K562 (cell line): Measurements from ENCODE around the gene SLC12A6. TPM values are rescaled to one million over a fixed set of nuclear protein-coding genes. Genes with fewer than 3 reads are reported as not detected.

Experiments used
- ATAC-seq: fragments of 200-7000 bp; cut with Tn5 transposase; 3 replicates; pipeline ENCODE4 v1.9.1; 2020; ENCODE audit warnings: moderate library complexity
- BruUV-seq: library from RNA; stranded (reverse); fragments of 400-500 nt; replicated peaks from 2 replicates; lab custom pipeline; 2021; lab: Mats Ljungman, UMichigan
- CTCF ChIA-PET: fragments of 300-600 bp; formaldehyde crosslinking; extraction: SDS; loops from one replicate; lab custom pipeline; 2021; ENCODE audit warnings: low intra/inter-chr PET ratio; lab: Yijun Ruan, JAX
- POLR2A ChIA-PET: fragments of 300-600, 350-650 bp; sonication (Branson Sonifier 250); formaldehyde crosslinking; extraction: SDS; loops from one replicate; lab custom pipeline; 2021; ENCODE audit warnings: antibody characterized with exemption, inconsistent platforms; lab: Yijun Ruan, JAX
- DNase-seq, 4 experiments: peaks; one replicate each; pipeline versions ENCODE4 v3.0.0 to v3.0.0-alpha.2; 2011 to 2018; ENCODE audit warnings: low spot score in 3 of 4, mixed read lengths in 3 of 4; ENCODE audit errors: extremely low read depth in 1 of 4
- FAIRE-seq: peaks from 2 replicates; lab custom pipeline; 2011; peaks lifted over from hg19 to GRCh38; lab: Jason Lieb, UNC
- H2AFZ ChIP-seq: 2 replicates; pipeline ENCODE4 v1.6.0; 2011; ENCODE audit warnings: low read depth, low read length, control low read depth, inconsistent platforms
- H3K27ac ChIP-seq: fragments of 200-600 bp; 3 replicates; pipeline ENCODE4 v1.8.0; 2011; ENCODE audit warnings: low read depth, mild to moderate bottlenecking, control low read depth, inconsistent platforms, low read length, moderate library complexity, mixed read lengths; ENCODE audit errors: extremely low read depth
- H3K27me3 ChIP-seq, 2 experiments: fragments of 300-600 bp in 1 of 2; 2 replicates in 1 of 2; 3 replicates in 1 of 2; pipeline versions ENCODE4 v1.6.0 to v1.8.0; 2011; ENCODE audit warnings: inconsistent platforms in 2 of 2, low read length in 2 of 2, mild to moderate bottlenecking in 1 of 2, mixed read lengths in 1 of 2, moderate library complexity in 1 of 2; ENCODE audit not compliant: control insufficient read depth in 2 of 2, insufficient read depth in 2 of 2
- H3K36me3 ChIP-seq: fragments of 300-600 bp; 3 replicates; pipeline ENCODE4 v1.8.0; 2011; ENCODE audit warnings: mild to moderate bottlenecking, low read length, inconsistent platforms; ENCODE audit not compliant: control insufficient read depth, insufficient read depth
- H3K4me1 ChIP-seq, 2 experiments: fragments of 200-600 bp in 1 of 2; replicated peaks in 1 of 2; 2 replicates in 1 of 2; 3 replicates in 1 of 2; pipeline versions ENCODE4 v1.5.1 to v1.8.0; 2011; ENCODE audit warnings: inconsistent platforms in 2 of 2, low read length in 2 of 2, mild to moderate bottlenecking in 1 of 2, mixed read lengths in 1 of 2, moderate library complexity in 1 of 2; ENCODE audit not compliant: control insufficient read depth in 2 of 2, insufficient read depth in 2 of 2
- H3K4me2 ChIP-seq: 2 replicates; pipeline ENCODE4 v1.6.1; 2011; ENCODE audit warnings: low read length, control low read depth, inconsistent platforms, mixed read lengths; ENCODE audit not compliant: insufficient read depth
- H3K4me3 ChIP-seq: fragments of 200-600 bp; sonication (generic), shearing (Covaris generic); 2 replicates; pipeline ENCODE4 v1.5.1; 2016; ENCODE audit warnings: control low read depth, inconsistent platforms
- H3K79me2 ChIP-seq: fragments of 200-600 bp; 3 replicates; pipeline ENCODE4 v1.8.0; 2011; ENCODE audit warnings: low read length, inconsistent platforms; ENCODE audit not compliant: control insufficient read depth, insufficient read depth
- H3K9ac ChIP-seq, 2 experiments: 2 replicates each; pipeline versions ENCODE4 v1.6.0 to v1.6.1; 2011; ENCODE audit warnings: low read depth in 2 of 2, low read length in 2 of 2, control low read depth in 1 of 2, inconsistent platforms in 1 of 2, mild to moderate bottlenecking in 1 of 2, mixed read lengths in 1 of 2; ENCODE audit not compliant: insufficient read depth in 1 of 2
- H3K9me1 ChIP-seq: one replicate; pipeline ENCODE4 v1.6.0; 2011; ENCODE audit warnings: inconsistent platforms, mild to moderate bottlenecking, low read length, moderate library complexity; ENCODE audit not compliant: control insufficient read depth, insufficient read depth
- H3K9me3 ChIP-seq: replicated peaks from 2 replicates; pipeline ENCODE4 v1.5.1; 2011; ENCODE audit warnings: low read depth, low read length, inconsistent platforms; ENCODE audit not compliant: control insufficient read depth, insufficient read depth
- H4K20me1 ChIP-seq: replicated peaks from 2 replicates; pipeline ENCODE4 v1.6.1; 2011; ENCODE audit warnings: low read length, inconsistent platforms, mixed read lengths; ENCODE audit not compliant: control insufficient read depth, insufficient read depth
- CTCF ChIP-seq, 3 experiments: IDR thresholded peaks in 2 of 3; conservative IDR thresholded peaks in 1 of 3; 2 replicates each; pipeline ENCODE4 v1.5.1; 2011 to 2012; ENCODE audit warnings: low read length in 3 of 3, mild to moderate bottlenecking in 3 of 3, control low read depth in 2 of 3, improper control_type of control experiment in 1 of 3, inconsistent platforms in 1 of 3, low read depth in 1 of 3, mixed read lengths in 1 of 3, moderate library complexity in 1 of 3; ENCODE audit not compliant: insufficient read depth in 2 of 3
- FOS ChIP-seq: IDR thresholded peaks from 3 replicates; pipeline ENCODE4 v1.6.1; 2011; ENCODE audit not compliant: insufficient read length; ENCODE audit errors: extremely low read depth
- FOXP4 ChIP-seq: sonication (generic); formaldehyde crosslinking; IDR thresholded peaks from 2 replicates; pipeline ENCODE4 v1.8.0; 2022; ENCODE audit warnings: mild to moderate bottlenecking, missing genetic modification reagents, borderline replicate concordance
- GABPA ChIP-seq: fragments of 200-800 bp; sonication (Bioruptor generic); conservative IDR thresholded peaks from 2 replicates; pipeline ENCODE4 v1.6.1; 2016; ENCODE audit warnings: low read depth, missing genetic modification characterization, missing compliant biosample characterization
- HDAC1 ChIP-seq, 2 experiments: fragments of 450-650 bp; IDR thresholded peaks; 2 replicates each; pipeline ENCODE4 v1.6.1; 2016 to 2017; ENCODE audit warnings: inconsistent platforms in 1 of 2, mild to moderate bottlenecking in 1 of 2, moderate library complexity in 1 of 2
- NR0B1 ChIP-seq: fragments of 450-650 bp; IDR thresholded peaks from one replicate; pipeline ENCODE4 v1.6.1; 2018; ENCODE audit warnings: mild to moderate bottlenecking, moderate library complexity; ENCODE audit not compliant: partially characterized antibody
- TCFL5 ChIP-seq: fragments of 250-450 bp; sonication (Bioruptor Pico); conservative IDR thresholded peaks from 2 replicates; pipeline ENCODE4 v1.6.1; 2021; ENCODE audit warnings: mild to moderate bottlenecking, moderate library complexity, matching md5 sums
- ZNF146 ChIP-seq: IDR thresholded peaks from one replicate; pipeline ENCODE4 v1.6.1; 2018; ENCODE audit warnings: missing compliant biosample characterization; ENCODE audit not compliant: unreplicated experiment
- WGBS: fragments of 100-300 bp; shearing (Covaris generic); methylation state at CpG from one replicate; pipeline ENCODE4 v1.1.6; 2016; ENCODE audit warnings: low coverage, mixed read lengths; ENCODE audit not compliant: insufficient coverage; ENCODE audit errors: missing lambda C conversion rate; 5-methylcytosine and 5-hydroxymethylcytosine counted together
- in situ Hi-C: fragments of 300-500 bp; cut with MboI; formaldehyde crosslinking; loops from 4 replicates; pipeline ENCODE4 v1.15.0; 2018; ENCODE audit warnings: inconsistent platforms, mixed read lengths
- intact Hi-C: fragments of 100-400 bp; cut with micrococcal nuclease; formaldehyde crosslinking; loops from 2 replicates; pipeline ENCODE4 v1.14.2; 2022
- polyA plus RNA-seq, 8 experiments: library from polyadenylated mRNA; depleted of rRNA in 4 of 8; stranded (reverse) in 5 of 8; unstranded in 3 of 8; fragments of >200 nt; fragmentation: Nextera tagmentation in 2 of 8; fragmentation: Illumina TruSeq in 1 of 8; extraction: Ambion mirVana in 2 of 8; extraction: Trizol in 1 of 8; gene quantifications; 2 replicates each; pipeline versions ENCODE4 v1.2.1 to v1.2.3, GENCODE V29; 2011 to 2014; ENCODE audit warnings: inconsistent platforms in 1 of 8, missing spikeins in 1 of 8
- total RNA-seq, 7 experiments: library from RNA; depleted of rRNA in 6 of 7; stranded (reverse); fragments of >200 nt in 6 of 7; fragmentation: Illumina TruSeq in 2 of 7; extraction: Trizol in 2 of 7; gene quantifications; 2 replicates each; pipeline versions ENCODE4 v1.2.1 to v1.2.3, GENCODE V29; 2011 to 2021; ENCODE audit warnings: low replicate concordance in 1 of 7

Gene SLC12A6
- total and polyA plus RNA-seq, 9 of the 15 experiments (the other 6 are each of a cell fraction or from before 2014, with no cell fraction given) = 1.4 to 16.4 (median 6.7) TPM

GRCh38 chr15:34354286-34354685 is 16.7 kb upstream of the SLC12A6 start:
- DNase-seq (no peak), ATAC-seq (no peak), FAIRE-seq (no peak)
- BruUV-seq = no TSS peak
- Histone ChIP-seq H3K79me2 (no peaks in the 10 kb centered on the region), H2AFZ (no peak overlapping the region), H3K4me1 (peaks cover 0 to 2% of the 10 kb centered on the region in 2 experiments; a peak in 1 of 5 replicates), H3K27ac (no peak overlapping the region), H3K9me1 (no peaks in the 10 kb centered on the region), H3K9me3 (no peaks in the 10 kb centered on the region), H3K4me2 (no peak overlapping the region), H3K9ac (no peak overlapping the region), H3K36me3 (peaks cover 2% of the 10 kb centered on the region; the same call in 1 of the 3 replicates), H4K20me1 (no peaks in the 10 kb centered on the region), H3K4me3 (no peak overlapping the region), H3K27me3 (peaks cover 12 to 16% of the 10 kb centered on the region in 2 experiments)
- no peak for TF ChIP-seq ZNF146
- no peak for TF ChIP-seq FOS
- no peak for TF ChIP-seq FOXP4 (CRISPR knock-in tag)
- no peak for TF ChIP-seq CTCF (IDR thresholded peaks at IDR 0.05 in 2 of 3, conservative IDR thresholded peaks at IDR 0.05 in 1 of 3; ENCODE audit: insufficient read depth in 2 of 3, low read depth in 1 of 3, low read length in 3 of 3)
- no peak for TF ChIP-seq NR0B1
- TF ChIP-seq HDAC1 (IDR thresholded peaks at IDR 0.05) = no peak
- no peak for TF ChIP-seq GABPA
- no peak for TF ChIP-seq TCFL5 (CRISPR knock-in tag)
- WGBS = 42% methylated on average over 7 of the region's 7 CpGs
- in situ Hi-C loops (no loop called here), intact Hi-C loops (no loop called here)
- CTCF ChIA-PET = no interaction called here
- POLR2A ChIA-PET = interaction anchor here (0.6 to 2.6 kb wide), 6 partner anchors 11 to 145 kb away, joined by 4 to 10 read pairs (median 4); partner anchors contain the start of genes KATNBL1, LPCAT4, NOP10 and NUTM1
